Choroid plexus epithelial cell (primary cell): Measurements from ENCODE around the gene DPF3.

ENCODE experiments used
- DNase-seq: peaks from one replicate; pipeline ENCODE4 v3.0.0-alpha.2; 2010; ENCODE audit warnings: low read depth
- H3K4me3 ChIP-seq: 2 replicates; pipeline ENCODE4 v1.5.1; 2011; ENCODE audit warnings: low read depth, mild to moderate bottlenecking, control low read depth, low read length, moderate library complexity
- CTCF ChIP-seq: conservative IDR thresholded peaks from 2 replicates; pipeline ENCODE4 v1.5.1; 2011; ENCODE audit warnings: low read depth, mild to moderate bottlenecking, control low read depth, inconsistent platforms, low read length, moderate library complexity

The DPF3 gene

GRCh38 chr14:72845683-72846082 lies 48.2 kb downstream of the DPF3 start:
- H3K4me3 ChIP-seq: no peak overlapping the region
- no peak for DNase-seq
- TF ChIP-seq CTCF: no peak

GRCh38 chr14:72845196-72845595 lies 48.7 kb downstream of the DPF3 start:
- no peak for TF ChIP-seq CTCF
- DNase-seq: no peak

GRCh38 chr14:72844524-72844923 lies 49.4 kb downstream of the DPF3 start:
- DNase-seq: no peak
- no peak for TF ChIP-seq CTCF
- no peak overlapping the region for H3K4me3 ChIP-seq

More at GRCh38 chr14:72845196-72845595, 48.7 kb downstream of the DPF3 start:
- no peak overlapping the region for H3K4me3 ChIP-seq

- TF ChIP-seq CTCF: no peak
- no peak for DNase-seq
- no peak overlapping the region for H3K4me3 ChIP-seq
Measured at GRCh38 chr14:72839753-72840607, 53.9 kb downstream of the DPF3 start.

GRCh38 chr14:72839351-72839750 lies 54.5 kb downstream of the DPF3 start:
- TF ChIP-seq CTCF: no peak
- DNase-seq: no peak
- no peak overlapping the region for H3K4me3 ChIP-seq

GRCh38 chr14:72836085-72836484 lies 57.8 kb downstream of the DPF3 start:
- no peak for TF ChIP-seq CTCF
- H3K4me3 ChIP-seq: no peak overlapping the region
- DNase-seq: no peak

- no peak for DNase-seq
- H3K4me3 ChIP-seq: no peak overlapping the region
- TF ChIP-seq CTCF: no peak
Measured at GRCh38 chr14:72833174-72833573, 60.7 kb downstream of the DPF3 start.
